ENCODE results near the gene DOCK1.

Gene DOCK1

GRCh38 chr10:127153181-127153580 lies 248.0 kb downstream of the DOCK1 start:
- H3K36me3 ChIP-seq, result no peaks in the 10 kb centered on the region
- H3K27me3 ChIP-seq, result peaks cover 11% of the 10 kb centered on the region
- no peak for TF ChIP-seq CTCF (IDR thresholded peaks at IDR 0.05)
- H3K27ac ChIP-seq, result no peak overlapping the region
- no peak overlapping the region for H3K4me3 ChIP-seq (ENCODE audit: low read depth in 1 of 2, low read length in 1 of 2)
- H3K9me3 ChIP-seq, result no peaks in the 10 kb centered on the region
- no peaks in the 10 kb centered on the region for H3K4me1 ChIP-seq (ENCODE audit: control insufficient read depth in 1 of 2, insufficient read depth in 1 of 2, low read depth in 1 of 2, low read length in 1 of 2)

GRCh38 chr10:127154831-127155620 lies 249.8 kb downstream of the DOCK1 start:
- no peaks in the 10 kb centered on the region for H3K27me3 ChIP-seq

DNA sequence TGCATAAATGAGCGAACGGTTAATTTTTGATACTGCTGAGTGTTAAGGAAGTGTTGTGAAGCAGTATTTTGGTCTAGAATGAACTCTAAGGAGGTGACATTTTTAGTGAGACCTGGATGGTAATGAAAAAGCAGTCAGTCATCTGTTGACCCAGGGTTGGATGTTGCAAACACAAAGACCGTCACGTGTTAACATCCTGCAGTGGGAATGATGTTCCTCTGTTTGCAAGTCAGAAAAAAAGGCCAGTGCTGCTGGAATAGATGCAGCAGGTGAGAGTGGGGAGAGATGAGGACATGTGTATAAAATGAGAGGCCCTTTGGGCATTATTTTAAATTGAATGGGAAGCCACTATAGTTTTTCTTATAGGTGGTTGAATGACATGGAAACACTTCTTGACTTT lies 251.9 kb downstream of the DOCK1 start:
- TF ChIP-seq CTCF (IDR thresholded peaks at IDR 0.05), result no peak
- Histone ChIP-seq H3K36me3 (no peaks in the 10 kb centered on the region), H3K27ac (no peak overlapping the region)

More at GRCh38 chr10:127154831-127155620, 249.8 kb downstream of the DOCK1 start:
- H3K27ac ChIP-seq, result no peak overlapping the region
- H3K36me3 ChIP-seq, result no peaks in the 10 kb centered on the region
- no peaks in the 10 kb centered on the region for H3K4me1 ChIP-seq (ENCODE audit: control insufficient read depth in 1 of 2, insufficient read depth in 1 of 2, low read depth in 1 of 2, low read length in 1 of 2)
- no peak overlapping the region for H3K4me3 ChIP-seq (ENCODE audit: low read depth in 1 of 2, low read length in 1 of 2)
- TF ChIP-seq CTCF (IDR thresholded peaks at IDR 0.05), result no peak
- no peaks in the 10 kb centered on the region for H3K9me3 ChIP-seq

DNA sequence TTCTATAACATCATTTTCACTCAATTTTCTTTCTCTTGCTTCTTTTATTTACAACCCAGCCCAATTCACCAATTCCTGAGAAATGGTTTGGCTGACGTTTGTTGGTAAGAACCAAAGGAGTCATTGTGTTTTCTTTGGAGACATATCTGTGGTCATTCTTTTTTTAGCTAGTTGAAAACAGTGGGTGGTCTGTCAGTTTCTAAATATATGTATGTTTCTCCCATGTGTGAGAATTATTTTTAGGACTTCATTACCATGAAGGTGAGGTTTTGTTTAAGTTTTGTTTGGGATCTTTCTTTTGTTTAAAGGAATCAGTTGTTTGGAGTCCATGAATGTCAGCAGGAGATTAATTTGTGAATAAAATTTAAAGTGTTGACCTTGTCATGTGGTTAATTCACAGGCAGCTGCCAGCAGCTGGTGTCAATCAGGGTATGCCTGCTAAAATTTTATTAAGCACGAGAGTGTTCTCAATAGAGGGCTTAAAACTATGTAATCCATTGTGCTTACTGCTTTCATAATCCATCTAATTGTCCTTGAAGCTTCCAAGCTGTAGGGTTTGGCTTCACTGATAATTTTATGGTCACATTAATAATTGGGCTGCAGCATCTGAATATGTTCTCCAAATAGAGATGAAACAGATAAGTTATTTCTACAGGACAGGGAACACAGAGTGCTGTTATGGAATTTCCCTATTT lies 252.4 kb downstream of the DOCK1 start:
- H3K36me3 ChIP-seq, result no peaks in the 10 kb centered on the region
- TF ChIP-seq CTCF (IDR thresholded peaks at IDR 0.05), result no peak
- no peak overlapping the region for H3K4me3 ChIP-seq (ENCODE audit: low read depth in 1 of 2, low read length in 1 of 2)
- H3K4me1 ChIP-seq (ENCODE audit: control insufficient read depth in 1 of 2, insufficient read depth in 1 of 2, low read depth in 1 of 2, low read length in 1 of 2), result no peaks in the 10 kb centered on the region
- no peaks in the 10 kb centered on the region for H3K9me3 ChIP-seq
- no peaks in the 10 kb centered on the region for H3K27me3 ChIP-seq
- no peak overlapping the region for H3K27ac ChIP-seq

More for the DNA sequence above, 251.9 kb downstream of the DOCK1 start:
- Histone ChIP-seq H3K4me3 (ENCODE audit: low read depth in 1 of 2, low read length in 1 of 2) (no peak overlapping the region), H3K4me1 (ENCODE audit: control insufficient read depth in 1 of 2, insufficient read depth in 1 of 2, low read depth in 1 of 2, low read length in 1 of 2) (no peaks in the 10 kb centered on the region), H3K9me3 (no peaks in the 10 kb centered on the region), H3K27me3 (no peaks in the 10 kb centered on the region)

- Histone ChIP-seq H3K36me3 (no peaks in the 10 kb centered on the region), H3K27ac (no peak overlapping the region), H3K4me1 (ENCODE audit: control insufficient read depth in 1 of 2, insufficient read depth in 1 of 2, low read depth in 1 of 2, low read length in 1 of 2) (no peaks in the 10 kb centered on the region), H3K9me3 (no peaks in the 10 kb centered on the region), H3K4me3 (ENCODE audit: low read depth in 1 of 2, low read length in 1 of 2) (no peak overlapping the region), H3K27me3 (no peaks in the 10 kb centered on the region)
- TF ChIP-seq CTCF (IDR thresholded peaks at IDR 0.05), result no peak
Measured at GRCh38 chr10:127158662-127159061, 253.4 kb downstream of the DOCK1 start.
